Esophagus muscularis mucosa (tissue), 4 donors: Measurements from ENCODE around the gene PRR14. TPM values are rescaled to one million over a fixed set of nuclear protein-coding genes. Genes with fewer than 3 reads are reported as not detected.

Experiments
- DNase-seq: peaks from one replicate; pipeline ENCODE4 v3.0.0-alpha.2; 2017; ENCODE audit errors: extremely low spot score
- H3K27ac ChIP-seq, 4 donors: fragments of 200-600 bp; sonication (generic); replicated peaks in 1 of 4; 1 replicate in 3 of 4; 2 replicates in 1 of 4; pipeline ENCODE4 v1.5.1; 2016 to 2019; ENCODE audit warnings: mild to moderate bottlenecking in 1 of 4
- H3K27me3 ChIP-seq, 4 donors: fragments of 200-600 bp; sonication (generic); one replicate each; pipeline versions ENCODE4 v1.5.1 to v1.6.0; 2016 to 2019
- H3K36me3 ChIP-seq, 4 donors: fragments of 200-600 bp; sonication (generic); one replicate each; pipeline ENCODE4 v1.5.1; 2016 to 2019
- H3K4me1 ChIP-seq, 4 donors: fragments of 200-600 bp; sonication (generic); one replicate each; pipeline ENCODE4 v1.5.1; 2016 to 2019
- H3K4me3 ChIP-seq, 4 donors: fragments of 200-600 bp; sonication (generic); 1 replicate in 2 of 4; 2 replicates in 2 of 4; pipeline ENCODE4 v1.5.1; 2016 to 2019; ENCODE audit warnings: mild to moderate bottlenecking in 4 of 4, moderate library complexity in 1 of 4
- H3K9me3 ChIP-seq, 4 donors: fragments of 200-600 bp; sonication (generic); 1 replicate in 3 of 4; 2 replicates in 1 of 4; pipeline ENCODE4 v1.5.1; 2016 to 2019
- CTCF ChIP-seq, 3 experiments: fragments of 200-600 bp in 2 of 3; fragments of 450-650 bp in 1 of 3; sonication (generic) in 2 of 3; IDR thresholded peaks; one replicate each; pipeline ENCODE4 v1.5.1; 2017 to 2019; ENCODE audit warnings: antibody characterized with exemption in 3 of 3, mild to moderate bottlenecking in 2 of 3, moderate library complexity in 1 of 3
- EP300 ChIP-seq: sonication (generic); formaldehyde crosslinking; IDR thresholded peaks from one replicate; pipeline ENCODE4 v1.6.1; 2017; ENCODE audit warnings: antibody characterized with exemption
- POLR2A ChIP-seq: fragments of 450-650 bp; IDR thresholded peaks from one replicate; pipeline ENCODE4 v1.6.1; 2017; ENCODE audit warnings: antibody characterized with exemption, moderate library complexity, mild to moderate bottlenecking, low read depth
- POLR2AphosphoS5 ChIP-seq, 2 donors: sonication (generic); formaldehyde crosslinking; IDR thresholded peaks; one replicate each; pipeline ENCODE4 v1.6.1; 2017; ENCODE audit warnings: antibody characterized with exemption in 2 of 2
- WGBS: methylation state at CpG from one replicate; pipeline ENCODE4 v1.1.5; 2018; 5-methylcytosine and 5-hydroxymethylcytosine counted together
- intact Hi-C: fragments of 100-400 bp; cut with DNase I; formaldehyde crosslinking; loops from one replicate; pipeline ENCODE4 v1.15.1; 2023
- total RNA-seq, 4 donors: library from RNA; depleted of rRNA; stranded (reverse); fragments of >200 nt; gene quantifications; one replicate each; pipeline versions ENCODE4 v1.1.0 to v1.2.1, GENCODE V29; 2016

PRR14 gene
- total RNA-seq, 4 donors from 2014 or later = 30.3 to 54.0 (median 41.2) TPM

DNA sequence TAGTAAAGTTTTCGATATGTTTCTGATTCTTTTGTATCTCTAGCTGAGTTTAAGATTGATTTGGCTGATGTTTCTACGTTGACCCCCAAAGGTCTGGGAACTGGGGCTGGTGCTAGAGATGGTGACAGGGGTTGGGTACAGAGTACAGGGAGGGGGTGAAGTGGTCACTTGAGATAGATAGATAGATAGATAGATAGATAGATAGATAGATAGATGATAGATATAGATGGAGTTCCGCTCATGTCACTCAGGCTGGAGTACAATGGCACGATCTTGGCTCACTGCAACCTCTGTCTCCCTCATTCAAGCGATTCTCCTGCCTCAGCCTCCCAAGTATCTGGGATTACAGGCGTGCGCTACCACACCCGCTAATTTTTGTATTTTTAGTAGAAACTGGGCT, 5.6 kb downstream of the PRR14 start:
- H3K4me1 ChIP-seq = peaks cover 36 to 66% (median 60%) of the 10 kb centered on the region in 4 donors
- TF ChIP-seq CTCF (IDR thresholded peaks at IDR 0.05) = no peak
- no peak for TF ChIP-seq POLR2AphosphoS5 (IDR thresholded peaks at IDR 0.05)
- TF ChIP-seq POLR2A = no peak
- no peak for TF ChIP-seq EP300
- H3K4me3 ChIP-seq = no peak overlapping the region
- peak overlapping the region; percentile 87 to 99 (median 98) for H3K27ac ChIP-seq
- intact Hi-C loops = no loop called here
- H3K36me3 ChIP-seq = peaks cover 38 to 57% (median 53%) of the 10 kb centered on the region in 4 donors
- 96% methylated on average over 8 of the region's 8 CpGs for WGBS
- H3K27me3 ChIP-seq = no peaks in the 10 kb centered on the region
- H3K9me3 ChIP-seq = no peaks in the 10 kb centered on the region
- no peak for DNase-seq

- intact Hi-C loops = no loop called here
- Histone ChIP-seq H3K36me3 (peaks cover 39 to 65% (median 61%) of the 10 kb centered on the region in 4 donors), H3K9me3 (no peaks in the 10 kb centered on the region), H3K27ac (peak overlapping the region; percentile 87 to 99 (median 98)), H3K4me1 (peaks cover 37 to 66% (median 61%) of the 10 kb centered on the region in 4 donors), H3K27me3 (no peaks in the 10 kb centered on the region), H3K4me3 (peak overlapping the region; percentile 54 to 93 (median 72))
- DNase-seq = no peak
- no peak for TF ChIP-seq CTCF (IDR thresholded peaks at IDR 0.05)
- peak; percentile 27 for TF ChIP-seq POLR2A
- no peak for TF ChIP-seq EP300
- no peak for TF ChIP-seq POLR2AphosphoS5 (IDR thresholded peaks at IDR 0.05)
- WGBS = 33% methylated on average over 29 of the region's 32 CpGs
These were observed 6.5 kb downstream of the PRR14 start for GRCh38 chr16:30656974-30657865.

DNA sequence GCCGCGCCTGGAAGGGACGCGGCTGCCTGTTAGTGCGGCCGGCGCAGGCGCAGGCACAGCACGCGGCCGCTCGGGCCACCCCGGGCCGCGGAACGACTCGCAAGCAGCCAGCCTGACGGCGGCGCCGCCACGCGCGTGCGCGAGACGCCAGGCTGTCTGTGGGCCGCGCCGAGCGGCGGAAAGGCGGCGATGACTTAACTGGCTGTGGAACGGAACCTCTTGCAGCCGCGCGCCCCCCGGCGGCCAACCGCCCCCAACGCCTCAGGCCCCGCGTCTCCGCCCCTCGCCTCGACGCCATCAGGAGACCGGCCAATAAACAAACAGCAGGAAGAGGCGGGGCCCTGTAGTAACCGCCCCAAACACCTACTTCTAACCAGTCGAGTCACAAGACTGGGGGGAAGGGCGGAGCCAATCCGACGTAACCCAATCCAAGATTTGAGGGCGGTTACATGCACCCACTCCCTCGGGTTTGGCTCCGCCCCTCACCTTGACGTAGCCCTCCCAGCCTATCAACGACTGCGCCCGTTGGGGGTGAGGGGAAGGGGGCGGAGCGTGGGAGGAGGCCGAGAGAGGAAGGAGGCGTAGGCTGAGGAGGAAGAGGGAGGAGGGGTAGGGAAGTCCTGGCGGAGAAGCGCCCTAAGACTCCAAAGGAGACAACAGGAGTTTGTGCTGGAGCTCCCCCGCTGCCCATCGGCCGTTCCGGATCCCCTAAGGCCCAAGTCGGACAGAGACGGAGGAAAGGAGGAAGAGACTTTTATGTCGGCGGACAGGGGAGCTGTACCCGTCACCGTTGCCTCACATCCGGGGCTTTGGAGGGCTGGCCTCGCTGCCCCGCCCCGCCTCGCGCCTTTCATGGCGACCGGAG, 7.3 kb downstream of the PRR14 start, which contains the start of gene FBRS:
FBRS (plus strand) TSS at position 566 of the 865 bp plus-strand sequence. CDS start 1,088 bp downstream, outside the sequence.
- Histone ChIP-seq H3K9me3 (no peaks in the 10 kb centered on the region), H3K4me1 (peaks cover 29 to 66% (median 61%) of the 10 kb centered on the region in 4 donors), H3K4me3 (peak within 1 kb of the TSS; percentile 71 to 95 (median 90)), H3K36me3 (peaks cover 41 to 65% (median 62%) of the 10 kb centered on the region in 4 donors), H3K27ac (peak within 1 kb of the TSS; percentile 92 to 99 (median 98)), H3K27me3 (no peaks in the 10 kb centered on the region)
- under 1% methylated on average over 32 of the region's 86 CpGs for WGBS
- intact Hi-C loops = no loop called here
- peak; percentile 100 for DNase-seq
- TF ChIP-seq POLR2A (peak; percentile 87), EP300 (no peak), CTCF (IDR thresholded peaks at IDR 0.05) (peak; percentile 86 to 92 (median 86)), POLR2AphosphoS5 (IDR thresholded peaks at IDR 0.05) (peak in 1 of 2 donors; percentile 87)

DNA sequence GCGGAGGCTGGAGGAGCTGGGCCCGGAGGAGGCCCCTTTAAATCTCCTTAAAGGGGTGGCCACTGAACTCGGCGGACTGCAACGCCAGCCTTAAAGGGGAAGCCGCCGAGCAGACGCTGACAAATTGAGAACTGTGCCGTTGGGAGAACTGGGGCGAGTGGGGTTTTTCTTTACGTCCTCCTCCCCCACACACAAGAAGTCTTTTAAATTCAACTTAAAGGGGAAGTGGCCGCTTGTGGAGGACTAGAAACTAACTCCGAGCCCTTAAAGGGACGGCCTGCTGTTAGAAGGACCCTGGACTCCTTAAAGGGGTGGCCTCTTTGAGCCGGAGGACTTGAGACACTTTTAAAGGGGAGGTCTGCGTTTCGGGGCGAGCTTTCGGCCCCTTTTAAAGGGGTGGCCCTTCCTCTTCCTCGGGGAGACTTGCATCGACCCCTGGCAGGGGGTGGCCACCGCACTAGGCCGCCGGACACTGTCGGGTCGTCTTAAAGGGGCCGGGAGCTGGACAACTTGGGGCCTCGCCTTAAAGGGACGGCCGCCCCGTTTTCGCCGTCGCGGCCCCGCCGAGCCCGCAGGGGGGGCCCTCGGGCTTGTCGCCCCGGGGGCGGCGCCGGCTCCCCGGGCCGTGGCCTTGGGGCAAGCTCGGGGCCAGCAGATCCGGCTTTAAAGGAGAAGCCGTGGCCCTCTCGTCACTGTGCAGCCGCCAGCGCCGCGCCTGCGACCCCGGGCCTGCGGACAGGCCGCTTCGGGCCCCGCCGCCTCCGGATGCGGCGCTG, 8.2 kb downstream of the PRR14 start:
- peaks cover 41 to 65% (median 62%) of the 10 kb centered on the region in 4 donors for H3K36me3 ChIP-seq
- no peaks in the 10 kb centered on the region for H3K27me3 ChIP-seq
- 6% methylated on average over 6 of the region's 64 CpGs for WGBS
- TF ChIP-seq POLR2AphosphoS5 (IDR thresholded peaks at IDR 0.05) (peak in 1 of 2 donors; percentile 30), EP300 (no peak), CTCF (IDR thresholded peaks at IDR 0.05) (peak in 2 of 3 experiments; percentile 13 to 14)
- H3K27ac ChIP-seq = peak overlapping the region; percentile 92 to 99 (median 98)
- intact Hi-C loops = no loop called here
- peak; percentile 96 for DNase-seq
- peak overlapping the region; percentile 71 to 95 (median 90) for H3K4me3 ChIP-seq
- H3K4me1 ChIP-seq = peaks cover 29 to 66% (median 62%) of the 10 kb centered on the region in 4 donors
- H3K9me3 ChIP-seq = no peaks in the 10 kb centered on the region
